ENCODE measurements around the gene CACNA2D3. TPM values are rescaled to one million over a fixed set of nuclear protein-coding genes. Genes with fewer than 3 reads are reported as not detected.
"Not testable (repeated sequence)": the region's sequence is repeated elsewhere in the genome, so short reads cannot be mapped to it uniquely, and the experiment has no call there.

CACNA2D3 gene
- total RNA-seq, 1 donor from 2014 or later, result not detected

DNA sequence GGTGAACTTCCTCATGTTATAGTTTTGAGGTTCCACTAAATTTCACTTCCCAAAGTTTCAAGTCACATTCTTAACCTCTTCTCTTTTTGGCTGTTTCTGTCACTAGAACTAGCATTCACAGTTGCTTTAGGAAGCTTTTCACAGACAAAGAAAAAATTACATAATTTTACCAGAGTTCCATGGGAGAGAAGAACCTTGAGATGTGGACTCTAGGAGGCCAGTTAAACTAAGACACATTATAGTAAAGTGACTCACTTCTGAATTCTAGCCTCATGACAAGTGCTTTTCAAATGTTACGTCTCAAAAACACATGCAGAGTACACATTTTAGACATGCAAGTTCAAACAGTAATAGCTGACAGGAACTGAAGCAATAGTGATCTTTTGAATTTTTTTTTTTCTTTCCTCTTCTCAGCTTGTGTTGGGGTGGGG is 845.4 kb downstream of the CACNA2D3 start:
- no peak overlapping the region for H3K4me3 Mint-ChIP-seq
- H3K9me3 Mint-ChIP-seq, result no peaks in the 10 kb centered on the region
- intact Hi-C loops (cut with micrococcal nuclease), result no loop called here
- H3K36me3 Mint-ChIP-seq (ENCODE audit: low read depth), result no peaks in the 10 kb centered on the region
- no peak for DNase-seq (ENCODE audit: low spot score)
- no peaks in the 10 kb centered on the region for H3K4me1 Mint-ChIP-seq (ENCODE audit: low read depth)
- no peak overlapping the region for H3K27ac Mint-ChIP-seq
- no peaks in the 10 kb centered on the region for H3K27me3 Mint-ChIP-seq (ENCODE audit: insufficient read depth)

DNA sequence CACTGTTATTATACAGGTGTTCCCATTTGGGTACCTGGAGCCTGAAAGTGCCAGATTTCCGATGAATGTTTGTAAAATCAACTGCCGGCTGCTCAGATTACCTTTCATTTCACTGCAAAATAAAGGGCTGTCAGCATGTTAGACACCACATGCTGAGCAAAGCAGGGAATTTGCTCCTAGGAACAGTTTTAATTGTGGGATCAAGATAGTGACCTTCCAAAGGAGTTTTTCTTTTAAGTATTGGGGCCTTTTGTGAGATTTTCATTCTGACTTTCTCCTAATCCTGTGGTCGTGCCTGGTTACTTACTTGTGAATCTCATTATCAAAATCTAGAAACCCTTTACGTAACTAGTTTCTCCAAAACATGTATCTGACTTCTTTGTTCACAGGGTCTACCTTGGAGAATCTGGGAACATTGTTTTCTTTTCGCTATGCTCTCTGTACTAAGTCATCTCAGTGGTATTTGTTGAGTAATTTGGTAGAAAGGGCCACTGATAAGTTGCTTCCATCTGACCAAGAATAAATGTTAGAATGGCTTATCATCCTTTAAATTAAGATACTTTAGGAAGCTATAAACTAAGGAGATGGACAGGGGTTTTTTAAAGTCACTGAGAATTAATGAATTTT is 846.3 kb downstream of the CACNA2D3 start:
- no peak overlapping the region for H3K4me3 Mint-ChIP-seq
- no peak overlapping the region for H3K27ac Mint-ChIP-seq
- intact Hi-C loops (cut with micrococcal nuclease), result no loop called here
- no peaks in the 10 kb centered on the region for H3K36me3 Mint-ChIP-seq (ENCODE audit: low read depth)
- no peaks in the 10 kb centered on the region for H3K4me1 Mint-ChIP-seq (ENCODE audit: low read depth)
- H3K9me3 Mint-ChIP-seq, result no peaks in the 10 kb centered on the region
- H3K27me3 Mint-ChIP-seq (ENCODE audit: insufficient read depth), result peaks cover 1% of the 10 kb centered on the region
- no peak for DNase-seq (ENCODE audit: low spot score)

DNA sequence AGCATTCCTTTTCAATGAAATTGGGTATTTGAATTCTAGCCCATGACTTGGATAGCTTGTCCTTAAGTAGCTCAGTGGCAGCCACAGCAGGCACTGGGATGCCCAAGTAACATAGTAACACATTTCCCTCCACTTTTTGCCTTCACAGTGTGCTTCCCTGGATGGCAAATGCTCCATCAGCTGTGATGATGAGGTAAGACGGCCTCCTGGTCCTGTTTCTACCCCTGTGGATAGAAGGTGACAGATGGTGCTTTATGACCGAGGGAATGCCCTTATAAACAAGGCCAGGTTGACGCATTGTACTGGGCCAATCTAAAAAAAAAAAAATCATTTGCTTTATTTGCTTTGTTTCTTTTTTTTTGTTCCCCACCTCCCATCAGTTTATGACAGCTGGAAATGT is 847.3 kb downstream of the CACNA2D3 start:
- Mint-ChIP-seq H3K27ac (no peak overlapping the region), H3K27me3 (ENCODE audit: insufficient read depth) (peaks cover 1% of the 10 kb centered on the region), H3K36me3 (ENCODE audit: low read depth) (no peaks in the 10 kb centered on the region), H3K4me3 (no peak overlapping the region), H3K4me1 (ENCODE audit: low read depth) (no peaks in the 10 kb centered on the region), H3K9me3 (no peaks in the 10 kb centered on the region)
- intact Hi-C loops (cut with micrococcal nuclease), result no loop called here
- DNase-seq (ENCODE audit: low spot score), result no peak

DNA sequence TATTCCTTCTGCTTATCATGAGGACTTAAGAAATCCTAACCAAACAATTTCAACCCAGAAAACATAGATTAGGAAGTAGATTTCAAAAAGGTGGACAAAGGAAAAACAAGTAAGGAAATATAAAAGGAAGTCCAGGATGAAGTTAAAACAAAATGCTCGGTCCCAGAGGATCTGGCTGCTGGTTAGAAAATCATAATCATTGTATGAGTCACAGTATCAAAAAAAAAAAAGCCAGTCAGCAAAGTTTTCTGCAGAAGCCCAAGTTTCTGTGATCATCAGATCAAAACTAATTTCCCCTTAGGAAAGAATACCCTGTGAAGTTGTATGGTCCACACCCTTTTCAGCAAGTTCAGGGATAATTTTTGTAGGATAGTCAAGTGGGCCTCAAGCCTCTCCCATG is 848.5 kb downstream of the CACNA2D3 start:
- Mint-ChIP-seq H3K27ac (no peak overlapping the region), H3K4me1 (ENCODE audit: low read depth) (no peaks in the 10 kb centered on the region), H3K36me3 (ENCODE audit: low read depth) (no peaks in the 10 kb centered on the region), H3K4me3 (no peak overlapping the region), H3K9me3 (no peaks in the 10 kb centered on the region), H3K27me3 (ENCODE audit: insufficient read depth) (peaks cover 1% of the 10 kb centered on the region)
- intact Hi-C loops (cut with micrococcal nuclease), result no loop called here
- DNase-seq (ENCODE audit: low spot score), result no peak

DNA sequence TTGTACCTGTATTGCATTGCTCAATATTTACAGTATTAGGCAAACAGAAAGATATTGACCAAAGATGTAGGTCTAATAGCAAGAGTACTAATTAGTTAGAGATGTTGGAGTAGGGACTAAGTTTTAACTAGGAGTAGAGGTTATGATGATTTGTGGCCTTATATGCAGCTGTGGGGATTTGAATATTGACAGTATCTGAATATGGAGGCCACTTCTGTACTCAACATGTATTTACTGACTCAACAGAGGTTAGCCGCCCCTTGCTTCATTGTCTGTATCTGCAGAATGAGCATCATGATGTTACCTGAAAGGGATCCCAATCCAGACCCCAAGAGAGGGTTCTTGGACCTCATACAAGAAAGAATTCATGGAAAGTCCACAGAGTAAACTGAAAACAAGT is 855.1 kb downstream of the CACNA2D3 start:
- no peak overlapping the region for H3K4me3 Mint-ChIP-seq
- H3K27ac Mint-ChIP-seq, result no peak overlapping the region
- no peaks in the 10 kb centered on the region for H3K9me3 Mint-ChIP-seq
- H3K36me3 Mint-ChIP-seq (ENCODE audit: low read depth), result no peaks in the 10 kb centered on the region
- no peak for DNase-seq (ENCODE audit: low spot score)
- peaks cover 1% of the 10 kb centered on the region for H3K27me3 Mint-ChIP-seq (ENCODE audit: insufficient read depth)
- intact Hi-C loops (cut with micrococcal nuclease), result no loop called here
- H3K4me1 Mint-ChIP-seq (ENCODE audit: low read depth), result no peaks in the 10 kb centered on the region

DNA sequence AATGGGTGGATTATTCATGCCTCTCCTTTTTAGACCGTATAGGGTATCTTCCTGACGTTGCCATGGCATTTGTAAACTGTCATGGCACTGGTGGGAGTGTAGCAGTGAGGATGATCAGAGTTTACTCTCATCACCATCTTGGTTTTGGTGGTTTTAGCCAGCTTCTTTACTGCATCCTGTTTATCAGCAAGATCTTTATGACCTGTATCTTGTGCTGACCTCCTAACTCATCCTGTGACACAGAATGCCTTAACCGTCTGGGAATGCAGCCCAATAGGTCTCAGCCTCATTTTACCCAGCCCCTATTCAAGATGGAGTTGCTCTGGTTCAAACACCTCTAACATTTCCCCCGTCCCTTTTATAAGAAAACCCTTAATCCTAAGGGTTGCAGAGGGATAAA is 855.6 kb downstream of the CACNA2D3 start:
- H3K27me3 Mint-ChIP-seq (ENCODE audit: insufficient read depth), result not testable (repeated sequence)

DNA sequence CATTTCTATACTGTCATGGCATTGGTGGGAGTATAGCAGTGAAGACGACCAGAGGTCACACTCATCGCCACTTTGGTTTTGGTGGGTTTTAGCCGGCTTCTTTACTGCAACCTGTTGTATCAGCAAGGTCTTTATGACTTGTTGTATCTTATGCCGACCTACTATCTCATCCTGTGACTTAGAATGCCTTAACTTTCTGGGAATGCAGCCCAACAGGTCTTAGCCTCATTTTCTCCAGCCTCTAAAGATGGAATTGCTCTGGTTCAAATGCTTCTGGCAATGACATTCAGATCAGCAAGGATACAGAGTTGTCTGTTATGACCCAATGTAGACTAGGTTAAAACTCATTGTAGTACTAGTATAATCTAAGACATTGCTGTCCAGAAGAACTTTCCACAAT is 860.5 kb downstream of the CACNA2D3 start:
- no peak overlapping the region for H3K4me3 Mint-ChIP-seq
- no peak overlapping the region for H3K27ac Mint-ChIP-seq
- intact Hi-C loops (cut with micrococcal nuclease), result no loop called here
- H3K9me3 Mint-ChIP-seq, result peaks cover 3% of the 10 kb centered on the region
- no peaks in the 10 kb centered on the region for H3K36me3 Mint-ChIP-seq (ENCODE audit: low read depth)
- no peaks in the 10 kb centered on the region for H3K27me3 Mint-ChIP-seq (ENCODE audit: insufficient read depth)
- no peak for DNase-seq (ENCODE audit: low spot score)
- no peaks in the 10 kb centered on the region for H3K4me1 Mint-ChIP-seq (ENCODE audit: low read depth)

More for the DNA sequence above, 855.6 kb downstream of the CACNA2D3 start:
- H3K9me3 Mint-ChIP-seq; H3K4me1 Mint-ChIP-seq (ENCODE audit: low read depth); DNase-seq (ENCODE audit: low spot score); intact Hi-C loops (cut with micrococcal nuclease); H3K4me3 Mint-ChIP-seq; H3K27ac Mint-ChIP-seq; H3K36me3 Mint-ChIP-seq (ENCODE audit: low read depth): not testable (repeated sequence)

DNA sequence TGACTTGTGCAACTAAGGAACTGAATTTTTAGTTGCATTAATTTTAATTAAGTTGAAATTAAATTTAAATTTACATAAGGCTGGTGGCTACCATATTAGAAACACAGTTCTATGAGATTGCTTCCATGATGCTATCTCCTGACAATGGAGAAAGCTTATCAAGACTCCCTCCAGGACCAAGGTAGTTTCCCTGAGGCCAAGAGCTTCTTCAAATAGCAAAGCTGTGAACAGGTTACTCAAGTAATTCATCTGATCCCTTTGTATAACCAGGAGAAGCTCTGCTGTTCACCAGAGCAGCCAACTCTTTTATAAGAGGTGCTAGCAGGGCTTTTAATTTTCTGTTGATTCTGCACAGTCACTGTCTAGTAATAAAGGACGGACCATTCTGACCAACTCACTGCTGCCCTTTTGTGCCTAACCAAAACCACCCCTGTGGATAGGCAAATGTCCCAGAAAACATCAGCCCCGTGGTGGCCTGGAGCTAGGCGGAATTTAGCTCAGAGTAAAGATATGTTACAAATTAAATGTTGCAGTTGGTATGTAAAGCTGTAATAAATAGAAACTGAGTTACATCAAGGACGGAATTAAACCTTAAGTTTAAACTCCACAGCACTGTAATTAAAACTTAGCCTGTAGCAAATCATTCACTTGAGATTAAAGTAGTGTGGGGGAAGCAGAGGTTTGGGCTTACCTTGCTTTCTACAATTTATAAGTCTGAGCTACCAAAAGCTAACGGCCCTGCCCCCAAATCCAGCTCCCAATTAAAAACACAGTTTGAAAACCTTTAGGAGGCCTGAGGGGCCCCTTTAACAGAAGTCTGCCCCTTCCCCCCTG is 861.1 kb downstream of the CACNA2D3 start:
- no peaks in the 10 kb centered on the region for H3K27me3 Mint-ChIP-seq (ENCODE audit: insufficient read depth)
- no peak overlapping the region for H3K4me3 Mint-ChIP-seq
- no peaks in the 10 kb centered on the region for H3K4me1 Mint-ChIP-seq (ENCODE audit: low read depth)
- H3K36me3 Mint-ChIP-seq (ENCODE audit: low read depth), result no peaks in the 10 kb centered on the region
- intact Hi-C loops (cut with micrococcal nuclease), result no loop called here
- no peak overlapping the region for H3K27ac Mint-ChIP-seq
- DNase-seq (ENCODE audit: low spot score), result no peak
- H3K9me3 Mint-ChIP-seq, result peaks cover 3% of the 10 kb centered on the region

DNA sequence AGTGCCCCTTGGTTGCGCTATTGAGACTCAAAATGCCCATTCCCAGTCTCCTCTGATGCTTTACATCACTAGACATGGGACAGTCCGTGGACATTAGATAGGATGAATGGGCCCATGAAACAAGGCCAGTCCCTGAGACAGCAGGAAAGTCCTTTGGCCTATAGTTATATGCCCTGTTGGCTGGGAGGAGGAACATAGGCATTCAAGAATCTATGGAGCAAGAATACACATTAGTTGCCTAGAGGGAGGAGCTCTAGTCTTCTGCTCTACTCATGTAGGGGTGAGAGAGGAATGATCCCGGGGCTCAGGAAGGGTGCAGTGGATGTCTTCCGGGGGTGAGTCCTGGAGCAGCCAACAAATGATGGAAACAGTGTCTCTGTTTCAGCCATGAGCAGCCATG is 863.5 kb downstream of the CACNA2D3 start:
- Mint-ChIP-seq H3K27me3 (ENCODE audit: insufficient read depth) (no peaks in the 10 kb centered on the region), H3K27ac (no peak overlapping the region), H3K4me3 (no peak overlapping the region), H3K9me3 (peaks cover 3% of the 10 kb centered on the region), H3K36me3 (ENCODE audit: low read depth) (no peaks in the 10 kb centered on the region), H3K4me1 (ENCODE audit: low read depth) (no peaks in the 10 kb centered on the region)
- no peak for DNase-seq (ENCODE audit: low spot score)
- intact Hi-C loops (cut with micrococcal nuclease), result no loop called here

DNA sequence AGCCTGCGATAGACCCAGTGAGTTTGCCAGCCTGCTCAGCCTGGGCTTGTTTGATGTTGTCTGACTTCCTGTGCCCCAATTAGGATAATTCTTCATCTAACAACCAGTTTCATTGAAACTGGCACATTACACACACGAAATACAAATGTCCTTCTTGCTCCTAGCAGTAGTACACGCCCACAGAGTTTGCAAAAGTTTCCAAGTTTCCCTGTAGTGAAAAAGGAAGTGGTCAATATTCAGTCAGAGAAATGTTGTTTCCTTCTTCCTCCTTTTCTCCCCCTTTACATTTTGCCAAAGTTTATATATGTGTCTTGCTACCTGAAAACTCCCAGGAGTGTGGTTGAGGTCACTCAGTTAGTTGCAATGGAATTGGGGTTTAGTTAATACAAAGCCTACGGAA is 863.9 kb downstream of the CACNA2D3 start:
- Mint-ChIP-seq H3K36me3 (ENCODE audit: low read depth) (no peaks in the 10 kb centered on the region), H3K4me1 (ENCODE audit: low read depth) (no peaks in the 10 kb centered on the region), H3K4me3 (no peak overlapping the region), H3K27me3 (ENCODE audit: insufficient read depth) (no peaks in the 10 kb centered on the region), H3K27ac (no peak overlapping the region), H3K9me3 (peaks cover 3% of the 10 kb centered on the region)
- intact Hi-C loops (cut with micrococcal nuclease), result no loop called here
- DNase-seq (ENCODE audit: low spot score), result no peak

DNA sequence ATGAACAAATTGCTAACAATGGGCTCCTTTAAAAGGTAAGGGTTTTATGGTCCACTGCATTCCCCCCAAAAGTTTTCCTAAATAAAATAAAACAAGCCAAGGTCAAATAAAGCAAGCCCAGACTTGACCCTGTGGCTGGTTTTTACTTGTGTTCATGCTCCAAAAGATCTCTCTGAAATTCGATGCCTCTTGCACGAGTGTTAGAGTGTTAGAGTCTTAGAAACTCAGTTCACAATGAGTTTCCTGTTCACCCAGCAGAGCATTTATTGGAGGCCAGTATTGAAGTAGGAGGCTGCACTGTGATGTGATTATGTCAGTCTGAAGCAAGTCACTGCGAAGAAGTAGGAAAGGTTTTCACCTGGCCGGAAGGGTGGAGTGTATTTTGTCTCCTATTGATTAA is 865.4 kb downstream of the CACNA2D3 start:
- intact Hi-C loops (cut with micrococcal nuclease), result no loop called here
- no peaks in the 10 kb centered on the region for H3K36me3 Mint-ChIP-seq (ENCODE audit: low read depth)
- H3K27me3 Mint-ChIP-seq (ENCODE audit: insufficient read depth), result no peaks in the 10 kb centered on the region
- no peak for DNase-seq (ENCODE audit: low spot score)
- H3K27ac Mint-ChIP-seq, result no peak overlapping the region
- no peaks in the 10 kb centered on the region for H3K4me1 Mint-ChIP-seq (ENCODE audit: low read depth)
- H3K4me3 Mint-ChIP-seq, result no peak overlapping the region
- H3K9me3 Mint-ChIP-seq, result peaks cover 3% of the 10 kb centered on the region

DNA sequence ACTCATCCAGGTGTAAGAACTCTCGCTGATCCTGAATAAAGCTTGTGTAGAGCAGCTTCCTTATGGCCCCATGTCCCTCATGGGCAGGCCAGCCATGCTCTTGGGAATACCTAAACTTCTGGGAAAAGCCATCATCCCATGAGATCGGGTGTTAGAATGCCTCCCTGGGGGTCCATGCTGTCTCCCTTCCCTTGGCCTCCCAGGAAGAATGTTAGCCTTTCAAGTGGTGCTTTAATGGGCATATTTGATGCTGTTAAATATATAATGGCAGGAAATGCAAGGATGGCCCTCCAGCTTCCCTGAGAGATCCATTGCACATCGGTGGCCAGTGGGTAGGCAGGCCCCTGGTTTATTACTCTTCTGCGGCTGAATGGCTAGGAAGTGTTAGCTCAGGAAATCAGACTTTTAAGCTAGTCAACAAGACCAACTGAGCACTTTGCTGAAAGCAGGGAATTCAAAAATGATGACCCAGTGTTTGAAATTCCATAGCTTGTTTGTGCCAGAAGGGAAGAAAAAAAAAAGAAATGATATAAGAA is 866.0 kb downstream of the CACNA2D3 start:
- H3K27me3 Mint-ChIP-seq (ENCODE audit: insufficient read depth), result no peaks in the 10 kb centered on the region
- intact Hi-C loops (cut with micrococcal nuclease), result no loop called here
- no peaks in the 10 kb centered on the region for H3K36me3 Mint-ChIP-seq (ENCODE audit: low read depth)
- no peaks in the 10 kb centered on the region for H3K4me1 Mint-ChIP-seq (ENCODE audit: low read depth)
- peaks cover 3% of the 10 kb centered on the region for H3K9me3 Mint-ChIP-seq
- H3K4me3 Mint-ChIP-seq, result no peak overlapping the region
- H3K27ac Mint-ChIP-seq, result no peak overlapping the region
- DNase-seq (ENCODE audit: low spot score), result no peak

DNA sequence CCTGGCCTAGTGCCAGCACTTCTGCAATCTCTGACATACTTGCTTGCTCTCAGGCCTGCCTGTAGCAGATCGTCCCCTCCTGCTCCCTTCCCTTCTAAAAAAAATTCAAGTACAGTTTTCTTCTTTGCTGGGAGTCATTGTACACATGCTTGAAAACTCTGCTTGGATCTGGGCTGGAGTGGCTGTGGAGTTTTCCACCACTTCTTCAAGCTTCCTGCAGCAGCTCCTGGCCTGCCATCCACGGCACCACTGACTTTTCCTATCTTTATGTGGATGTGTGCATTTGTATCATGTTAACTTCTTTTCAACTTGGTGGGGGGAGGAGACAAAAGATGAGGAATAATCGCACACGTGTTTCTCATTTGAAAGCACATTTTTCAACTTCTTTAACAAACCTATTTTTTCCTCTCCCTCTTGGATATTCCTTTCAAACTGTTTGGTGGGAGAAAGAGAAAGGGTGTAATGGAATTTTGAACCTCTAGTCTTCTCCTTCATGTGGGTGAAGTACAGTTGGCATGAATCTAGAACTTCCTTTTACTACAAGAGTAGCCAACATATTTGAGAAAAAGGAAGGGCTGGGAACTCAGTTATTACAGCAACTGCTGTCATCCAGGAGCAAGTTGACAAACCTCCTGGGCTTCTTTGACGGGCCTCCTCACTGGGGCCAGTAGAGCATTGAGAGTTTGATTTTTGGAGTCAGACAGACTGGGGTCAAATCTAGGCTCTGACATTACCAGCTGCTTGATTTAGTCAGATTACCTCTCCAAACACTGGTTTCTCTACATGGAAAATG is 866.7 kb downstream of the CACNA2D3 start:
- Mint-ChIP-seq H3K9me3 (peaks cover 4% of the 10 kb centered on the region), H3K36me3 (ENCODE audit: low read depth) (no peaks in the 10 kb centered on the region), H3K4me1 (ENCODE audit: low read depth) (no peaks in the 10 kb centered on the region), H3K4me3 (no peak overlapping the region), H3K27me3 (ENCODE audit: insufficient read depth) (no peaks in the 10 kb centered on the region), H3K27ac (no peak overlapping the region)
- no peak for DNase-seq (ENCODE audit: low spot score)
- intact Hi-C loops (cut with micrococcal nuclease), result no loop called here
